HG03280 (cell line): Measurements from ENCODE around the gene ARNT2.

Experiments
- ATAC-seq: cut with Tn5 transposase; IDR thresholded peaks from one replicate; pipeline ENCODE4 v1.9.1; 2021; ENCODE audit warnings: mild to moderate bottlenecking, moderate library complexity; ENCODE audit not compliant: unreplicated experiment

The ARNT2 gene

DNA sequence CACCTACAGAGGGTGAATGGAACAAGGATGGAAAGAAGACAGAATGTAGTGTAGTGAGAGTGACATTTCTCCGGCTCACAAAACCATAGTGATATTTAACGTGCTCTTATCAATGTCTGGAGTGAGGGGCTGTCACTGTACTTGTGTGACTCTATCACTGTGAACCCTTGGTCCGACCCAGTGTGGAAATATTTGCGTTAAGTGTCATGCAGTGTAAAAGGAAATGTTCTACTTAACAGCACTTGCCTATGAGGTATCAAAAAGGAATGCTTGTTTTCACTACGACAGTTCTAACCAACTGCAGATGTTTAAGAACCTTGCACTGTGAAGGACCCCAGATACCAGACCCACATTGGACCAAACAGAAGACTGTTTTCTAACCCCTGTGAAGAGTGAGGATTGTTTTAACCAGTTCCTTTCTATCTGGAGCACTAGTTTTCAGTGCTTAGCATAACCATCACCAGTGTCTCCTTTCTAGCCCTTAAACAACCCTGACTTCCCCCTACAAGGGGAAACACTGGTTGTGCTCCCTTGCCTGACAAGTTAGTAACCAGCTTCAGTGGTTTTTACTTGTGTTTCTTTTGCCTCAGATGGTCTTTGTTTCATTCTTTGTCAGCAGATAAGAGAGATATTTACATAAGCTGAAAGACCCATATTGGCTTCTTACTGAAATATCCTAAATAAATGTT, 146.2 kb downstream of the ARNT2 start:
- no peak for ATAC-seq

DNA sequence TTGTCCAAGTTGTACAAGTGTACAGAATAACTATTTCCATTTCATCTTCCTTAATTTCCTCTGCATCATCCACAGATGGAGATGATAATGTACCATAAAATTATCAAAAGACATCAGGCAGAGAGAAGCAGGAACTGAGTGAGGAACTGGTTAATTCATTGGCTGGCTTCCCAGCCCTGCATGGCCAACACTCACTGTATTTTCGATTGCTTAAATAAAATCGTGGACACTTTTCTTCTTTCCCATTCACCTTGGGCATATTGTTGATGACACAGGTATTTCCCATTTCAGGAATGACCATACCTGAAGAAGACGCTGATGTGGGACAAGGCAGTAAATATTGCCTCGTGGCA, 146.7 kb downstream of the ARNT2 start:
- no peak for ATAC-seq

GRCh38 chr15:80551348-80551747, 147.2 kb downstream of the ARNT2 start:
- ATAC-seq, result no peak

DNA sequence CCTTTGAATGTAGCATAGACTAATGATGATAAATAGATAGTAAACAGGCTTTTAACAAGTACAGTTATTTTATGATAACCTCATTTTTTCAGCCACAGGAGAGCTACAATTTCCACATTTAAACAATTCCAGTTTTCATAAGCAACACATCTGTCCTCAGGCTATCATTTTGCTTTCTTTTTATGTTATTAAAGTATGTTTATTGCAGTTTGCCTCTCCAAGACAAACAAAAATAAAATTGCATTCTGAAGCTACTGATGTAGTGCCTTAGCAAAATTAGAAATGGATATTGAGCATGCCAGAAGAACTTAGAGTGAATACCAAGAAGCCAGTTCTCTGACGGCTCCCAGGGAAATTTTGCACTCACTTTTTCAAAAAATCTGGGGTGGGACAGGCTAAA, 150.4 kb downstream of the ARNT2 start:
- no peak for ATAC-seq

- no peak for ATAC-seq
Measured at GRCh38 chr15:80556694-80557367, 152.6 kb downstream of the ARNT2 start.

DNA sequence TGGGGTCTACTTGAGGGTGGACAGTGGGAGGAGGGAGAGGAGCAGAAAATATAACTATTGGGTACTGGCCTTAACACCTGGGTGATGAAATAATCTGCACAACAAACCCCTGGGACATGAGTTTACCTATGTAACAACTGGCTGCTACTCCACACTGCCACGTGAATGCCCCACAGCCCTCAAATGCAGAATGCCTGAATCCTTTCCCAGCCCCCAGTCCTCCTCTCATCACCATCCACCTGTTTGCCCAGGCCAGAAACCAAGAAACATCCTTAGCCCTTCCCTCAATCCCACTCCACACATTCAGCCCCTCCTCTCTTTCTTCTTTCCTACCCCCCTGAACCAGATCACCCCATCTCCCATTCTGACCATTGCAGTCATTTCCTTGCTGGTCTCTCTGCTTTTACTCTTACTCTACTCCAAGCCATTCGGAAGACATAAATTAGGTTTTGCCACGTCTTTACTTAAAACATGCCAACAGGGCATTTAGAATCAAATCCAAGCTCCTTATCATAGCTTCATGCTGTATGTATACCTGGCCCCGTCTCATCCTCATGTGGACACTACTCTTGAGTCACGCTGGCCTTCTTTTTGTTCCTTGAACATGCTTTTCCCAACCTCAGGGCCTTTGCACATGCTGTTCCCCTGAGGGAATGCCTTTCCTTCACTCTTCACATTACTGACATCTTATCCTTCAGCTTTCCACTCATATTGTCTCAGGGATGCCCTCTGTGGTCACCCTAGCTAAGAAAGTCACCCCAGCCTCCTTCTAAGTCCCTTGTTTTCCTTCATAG, 153.5 kb downstream of the ARNT2 start:
- no peak for ATAC-seq

- no peak for ATAC-seq
Measured at GRCh38 chr15:80558631-80559319, 154.6 kb downstream of the ARNT2 start.

GRCh38 chr15:80559320-80559693, 155.1 kb downstream of the ARNT2 start:
- no peak for ATAC-seq

GRCh38 chr15:80559761-80560160, 155.6 kb downstream of the ARNT2 start:
- no peak for ATAC-seq

- no peak for ATAC-seq
Measured at GRCh38 chr15:80560601-80561400, 156.6 kb downstream of the ARNT2 start.

DNA sequence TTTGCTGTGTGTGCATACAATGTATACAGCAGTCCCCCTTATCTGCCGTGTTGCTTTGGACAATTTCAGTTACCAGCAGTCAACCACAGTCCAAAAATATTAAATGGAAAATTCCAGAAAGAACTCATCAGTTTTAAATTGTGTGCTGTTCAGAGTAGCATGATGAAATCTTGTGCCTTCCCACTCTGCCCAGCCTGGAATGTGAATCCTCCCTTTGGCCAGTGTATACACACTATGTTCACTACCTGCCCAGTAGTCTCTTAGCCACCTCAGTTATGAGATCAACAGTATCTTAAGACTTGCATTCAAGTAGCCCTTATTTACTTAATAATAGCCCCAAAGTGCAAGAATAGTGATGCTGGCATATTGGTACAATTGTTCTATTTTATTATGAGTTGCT, 157.3 kb downstream of the ARNT2 start:
- ATAC-seq, result no peak

GRCh38 chr15:80562033-80562432, 157.9 kb downstream of the ARNT2 start:
- no peak for ATAC-seq

DNA sequence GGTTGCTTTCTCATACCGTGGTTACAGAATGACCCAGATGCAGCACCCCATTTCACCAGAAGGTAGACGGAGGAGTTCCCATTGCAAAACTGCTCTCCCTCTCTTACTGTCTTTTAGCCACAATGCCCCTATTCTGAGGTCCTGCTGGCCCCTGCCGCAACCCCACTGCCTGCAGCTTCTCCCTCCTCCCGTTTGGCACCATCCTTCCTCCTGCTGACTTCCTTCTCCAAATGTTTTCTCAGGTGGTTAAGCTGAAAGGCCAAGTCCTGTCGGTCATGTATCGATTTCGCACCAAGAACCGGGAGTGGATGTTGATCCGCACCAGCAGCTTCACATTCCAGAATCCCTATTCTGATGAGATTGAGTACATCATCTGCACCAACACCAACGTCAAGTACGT, 158.7 kb downstream of the ARNT2 start:
- ATAC-seq, result no peak

- no peak for ATAC-seq
Measured at GRCh38 chr15:80563372-80563997, 159.3 kb downstream of the ARNT2 start.

- ATAC-seq, result no peak
Measured at GRCh38 chr15:80564056-80564455, 159.9 kb downstream of the ARNT2 start.

- no peak for ATAC-seq
Measured at GRCh38 chr15:80565398-80565797, 161.2 kb downstream of the ARNT2 start.

DNA sequence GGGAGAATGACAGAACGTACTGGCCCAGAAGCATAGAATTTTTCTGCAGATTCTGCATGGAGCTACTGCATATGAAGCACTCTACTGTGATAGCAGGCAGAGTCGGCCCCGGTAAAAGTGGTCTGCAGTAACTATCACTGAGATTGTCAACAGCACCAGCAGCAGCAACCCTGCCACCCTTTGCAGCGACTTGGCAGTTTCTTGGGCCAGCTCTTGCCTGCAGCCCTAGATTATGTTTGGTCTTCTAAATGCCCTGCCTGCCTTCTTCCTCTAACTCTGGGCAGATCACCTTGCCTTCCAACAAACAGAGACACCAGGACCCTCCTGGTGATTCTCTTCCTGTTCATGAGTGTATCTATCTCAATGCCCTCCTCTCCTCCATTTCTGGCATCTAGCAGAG, 161.8 kb downstream of the ARNT2 start:
- no peak for ATAC-seq

- ATAC-seq, result no peak
Measured at GRCh38 chr15:80567721-80568157, 163.6 kb downstream of the ARNT2 start.

DNA sequence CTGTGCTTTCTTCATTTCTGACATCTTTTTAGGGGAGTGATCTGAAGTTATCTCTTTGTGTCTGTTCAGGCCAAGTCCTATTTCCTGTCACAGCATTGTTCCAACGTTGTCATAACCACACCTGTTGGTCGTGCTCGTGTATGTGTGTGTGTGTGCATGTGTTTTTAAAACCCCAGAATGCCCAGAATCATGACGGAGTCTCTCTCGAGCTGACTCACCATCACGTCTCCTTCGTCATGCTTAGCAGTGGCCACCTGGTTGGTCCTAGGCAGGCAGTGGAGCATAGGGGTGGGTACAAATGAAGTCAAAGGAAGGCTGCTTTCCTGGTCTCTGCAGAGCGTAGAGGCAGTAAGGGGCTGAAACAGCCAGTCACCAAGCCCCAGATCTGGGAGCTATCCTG, 164.1 kb downstream of the ARNT2 start:
- no peak for ATAC-seq
